Panc1 (cell line): ENCODE results near the gene BAIAP2.
"Not testable (repeated sequence)": the region's sequence is repeated elsewhere in the genome, so short reads cannot be mapped to it uniquely, and the experiment has no call there.

Experiments used
- POLR2AphosphoS5 ChIP-seq: IDR thresholded peaks from 2 replicates; pipeline ENCODE4 v1.6.1; 2012; ENCODE audit warnings: mild to moderate bottlenecking, low read depth, low read length, moderate library complexity
- SIN3A ChIP-seq: IDR thresholded peaks from 2 replicates; pipeline ENCODE4 v1.6.1; 2012; ENCODE audit warnings: low read depth, mild to moderate bottlenecking, low read length, moderate library complexity, borderline replicate concordance; ENCODE audit not compliant: insufficient read depth
- TCF7L2 ChIP-seq: IDR thresholded peaks from 2 replicates; pipeline ENCODE4 v1.6.1; 2011; ENCODE audit warnings: mild to moderate bottlenecking, low read depth, low read length, inconsistent platforms
- TF ChIP-seq, protein P1 (sequence below): fragments of 450-650 bp; IDR thresholded peaks from 2 replicates; pipeline ENCODE4 v1.5.1; 2017; ENCODE audit warnings: mild to moderate bottlenecking
- TF ChIP-seq, protein P2 (sequence below), 2 experiments: IDR thresholded peaks; 2 replicates each; pipeline ENCODE4 v1.6.1; 2011 to 2012; ENCODE audit warnings: low read depth in 2 of 2, control low read depth in 1 of 2, low read length in 1 of 2, mild to moderate bottlenecking in 1 of 2, moderate library complexity in 1 of 2; ENCODE audit not compliant: insufficient read depth in 1 of 2

- TF ChIP-seq, protein P1, sequence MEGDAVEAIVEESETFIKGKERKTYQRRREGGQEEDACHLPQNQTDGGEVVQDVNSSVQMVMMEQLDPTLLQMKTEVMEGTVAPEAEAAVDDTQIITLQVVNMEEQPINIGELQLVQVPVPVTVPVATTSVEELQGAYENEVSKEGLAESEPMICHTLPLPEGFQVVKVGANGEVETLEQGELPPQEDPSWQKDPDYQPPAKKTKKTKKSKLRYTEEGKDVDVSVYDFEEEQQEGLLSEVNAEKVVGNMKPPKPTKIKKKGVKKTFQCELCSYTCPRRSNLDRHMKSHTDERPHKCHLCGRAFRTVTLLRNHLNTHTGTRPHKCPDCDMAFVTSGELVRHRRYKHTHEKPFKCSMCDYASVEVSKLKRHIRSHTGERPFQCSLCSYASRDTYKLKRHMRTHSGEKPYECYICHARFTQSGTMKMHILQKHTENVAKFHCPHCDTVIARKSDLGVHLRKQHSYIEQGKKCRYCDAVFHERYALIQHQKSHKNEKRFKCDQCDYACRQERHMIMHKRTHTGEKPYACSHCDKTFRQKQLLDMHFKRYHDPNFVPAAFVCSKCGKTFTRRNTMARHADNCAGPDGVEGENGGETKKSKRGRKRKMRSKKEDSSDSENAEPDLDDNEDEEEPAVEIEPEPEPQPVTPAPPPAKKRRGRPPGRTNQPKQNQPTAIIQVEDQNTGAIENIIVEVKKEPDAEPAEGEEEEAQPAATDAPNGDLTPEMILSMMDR: not testable (repeated sequence)
- TF ChIP-seq, protein P2, sequence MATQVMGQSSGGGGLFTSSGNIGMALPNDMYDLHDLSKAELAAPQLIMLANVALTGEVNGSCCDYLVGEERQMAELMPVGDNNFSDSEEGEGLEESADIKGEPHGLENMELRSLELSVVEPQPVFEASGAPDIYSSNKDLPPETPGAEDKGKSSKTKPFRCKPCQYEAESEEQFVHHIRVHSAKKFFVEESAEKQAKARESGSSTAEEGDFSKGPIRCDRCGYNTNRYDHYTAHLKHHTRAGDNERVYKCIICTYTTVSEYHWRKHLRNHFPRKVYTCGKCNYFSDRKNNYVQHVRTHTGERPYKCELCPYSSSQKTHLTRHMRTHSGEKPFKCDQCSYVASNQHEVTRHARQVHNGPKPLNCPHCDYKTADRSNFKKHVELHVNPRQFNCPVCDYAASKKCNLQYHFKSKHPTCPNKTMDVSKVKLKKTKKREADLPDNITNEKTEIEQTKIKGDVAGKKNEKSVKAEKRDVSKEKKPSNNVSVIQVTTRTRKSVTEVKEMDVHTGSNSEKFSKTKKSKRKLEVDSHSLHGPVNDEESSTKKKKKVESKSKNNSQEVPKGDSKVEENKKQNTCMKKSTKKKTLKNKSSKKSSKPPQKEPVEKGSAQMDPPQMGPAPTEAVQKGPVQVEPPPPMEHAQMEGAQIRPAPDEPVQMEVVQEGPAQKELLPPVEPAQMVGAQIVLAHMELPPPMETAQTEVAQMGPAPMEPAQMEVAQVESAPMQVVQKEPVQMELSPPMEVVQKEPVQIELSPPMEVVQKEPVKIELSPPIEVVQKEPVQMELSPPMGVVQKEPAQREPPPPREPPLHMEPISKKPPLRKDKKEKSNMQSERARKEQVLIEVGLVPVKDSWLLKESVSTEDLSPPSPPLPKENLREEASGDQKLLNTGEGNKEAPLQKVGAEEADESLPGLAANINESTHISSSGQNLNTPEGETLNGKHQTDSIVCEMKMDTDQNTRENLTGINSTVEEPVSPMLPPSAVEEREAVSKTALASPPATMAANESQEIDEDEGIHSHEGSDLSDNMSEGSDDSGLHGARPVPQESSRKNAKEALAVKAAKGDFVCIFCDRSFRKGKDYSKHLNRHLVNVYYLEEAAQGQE (IDR thresholded peaks at IDR 0.05; ENCODE audit: insufficient read depth in 1 of 2, low read depth in 2 of 2, low read length in 1 of 2): not testable (repeated sequence)
- not testable (repeated sequence) for TF ChIP-seq POLR2AphosphoS5, TCF7L2, SIN3A
Measured at GRCh38 chr17:81146208-81146607, 111.3 kb downstream of the BAIAP2 start.
